COLO668 (cell line): ENCODE measurements around the gene PAX5.

Experiments used
- DNase-seq: peaks from one replicate; lab custom pipeline; 2025; ENCODE audit not compliant: unreplicated experiment; lab: John Stamatoyannopoulos, UW

The PAX5 gene

GRCh38 chr9:36962691-36963090 is 71.4 kb downstream of the PAX5 start:
- no peak for DNase-seq

GRCh38 chr9:36961561-36962325 is 72.3 kb downstream of the PAX5 start:
- no peak for DNase-seq

- DNase-seq, result no peak
Measured at GRCh38 chr9:36961051-36961450, 73.0 kb downstream of the PAX5 start.

- no peak for DNase-seq
Measured at GRCh38 chr9:36960575-36960955, 73.5 kb downstream of the PAX5 start.

- no peak for DNase-seq
Measured at GRCh38 chr9:36959681-36960574, 74.1 kb downstream of the PAX5 start.

- no peak for DNase-seq
Measured at GRCh38 chr9:36956908-36957307, 77.2 kb downstream of the PAX5 start.

GRCh38 chr9:36950389-36950788 is 83.7 kb downstream of the PAX5 start:
- no peak for DNase-seq

- DNase-seq, result no peak
Measured at GRCh38 chr9:36949466-36949865, 84.6 kb downstream of the PAX5 start.

DNA sequence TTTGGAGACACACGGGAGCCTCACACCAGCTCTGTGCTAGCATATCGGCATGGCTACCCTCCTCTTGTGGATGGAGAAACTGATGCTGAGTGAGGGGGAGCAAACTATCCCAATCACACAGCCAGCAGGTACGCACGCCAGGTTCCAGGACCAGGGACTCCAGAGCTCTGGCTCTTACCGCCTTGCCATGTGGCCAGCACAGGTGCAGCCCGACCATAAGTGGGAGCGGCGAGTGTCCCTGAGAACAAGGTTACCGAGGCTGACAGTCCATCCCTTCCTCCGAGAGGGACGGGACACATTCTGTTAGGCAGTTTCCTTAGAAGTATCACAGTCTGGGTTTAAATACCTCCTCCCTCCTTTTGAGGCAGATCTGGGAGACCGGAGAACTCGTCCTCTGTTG is 86.0 kb downstream of the PAX5 start:
- DNase-seq, result no peak

- DNase-seq, result no peak
Measured at GRCh38 chr9:36946653-36947052, 87.4 kb downstream of the PAX5 start.

DNA sequence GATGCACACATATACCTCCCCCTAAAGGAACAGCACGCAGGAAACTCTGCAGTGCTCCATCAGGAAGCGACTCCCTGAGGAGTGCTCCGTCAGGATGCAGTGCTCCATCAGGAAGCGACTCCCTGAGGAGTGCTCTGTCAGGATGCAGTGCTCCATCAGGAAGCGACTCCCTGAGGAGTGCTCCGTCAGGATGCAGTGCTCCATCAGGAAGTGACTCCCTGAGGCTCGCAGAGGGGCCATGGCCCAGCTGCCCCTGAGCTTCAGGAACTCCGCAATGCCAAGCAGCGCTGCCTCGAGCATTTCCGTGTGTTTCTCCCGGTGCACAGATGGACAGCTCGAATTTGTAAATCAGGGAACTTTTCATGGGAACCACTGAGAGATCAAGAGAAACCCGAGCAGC is 88.1 kb downstream of the PAX5 start:
- DNase-seq, result no peak

DNA sequence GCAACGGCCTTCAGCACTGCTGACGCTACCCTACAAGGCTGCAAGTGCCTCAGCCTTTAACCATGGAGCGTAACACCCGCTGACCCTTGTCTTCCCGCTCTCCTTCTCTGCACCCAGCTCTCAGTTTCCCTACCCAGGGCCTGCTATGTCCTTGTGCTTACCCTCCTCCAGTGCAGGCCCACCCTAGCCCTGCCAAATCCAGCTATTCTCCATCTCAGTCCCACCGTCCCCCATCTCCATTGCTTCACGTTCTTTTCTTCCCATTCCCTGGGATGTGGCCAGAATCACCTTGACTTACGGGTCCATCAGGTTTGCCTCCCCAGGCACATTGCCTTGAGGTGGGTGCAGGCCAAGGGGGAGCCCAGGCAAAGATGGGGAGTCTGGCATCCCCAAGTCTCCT is 91.2 kb downstream of the PAX5 start:
- no peak for DNase-seq

- DNase-seq, result no peak
Measured at GRCh38 chr9:36941441-36941840, 92.6 kb downstream of the PAX5 start.

GRCh38 chr9:36940881-36941280 is 93.2 kb downstream of the PAX5 start:
- no peak for DNase-seq

- DNase-seq, result no peak
Measured at GRCh38 chr9:36940500-36940853, 93.6 kb downstream of the PAX5 start.

DNA sequence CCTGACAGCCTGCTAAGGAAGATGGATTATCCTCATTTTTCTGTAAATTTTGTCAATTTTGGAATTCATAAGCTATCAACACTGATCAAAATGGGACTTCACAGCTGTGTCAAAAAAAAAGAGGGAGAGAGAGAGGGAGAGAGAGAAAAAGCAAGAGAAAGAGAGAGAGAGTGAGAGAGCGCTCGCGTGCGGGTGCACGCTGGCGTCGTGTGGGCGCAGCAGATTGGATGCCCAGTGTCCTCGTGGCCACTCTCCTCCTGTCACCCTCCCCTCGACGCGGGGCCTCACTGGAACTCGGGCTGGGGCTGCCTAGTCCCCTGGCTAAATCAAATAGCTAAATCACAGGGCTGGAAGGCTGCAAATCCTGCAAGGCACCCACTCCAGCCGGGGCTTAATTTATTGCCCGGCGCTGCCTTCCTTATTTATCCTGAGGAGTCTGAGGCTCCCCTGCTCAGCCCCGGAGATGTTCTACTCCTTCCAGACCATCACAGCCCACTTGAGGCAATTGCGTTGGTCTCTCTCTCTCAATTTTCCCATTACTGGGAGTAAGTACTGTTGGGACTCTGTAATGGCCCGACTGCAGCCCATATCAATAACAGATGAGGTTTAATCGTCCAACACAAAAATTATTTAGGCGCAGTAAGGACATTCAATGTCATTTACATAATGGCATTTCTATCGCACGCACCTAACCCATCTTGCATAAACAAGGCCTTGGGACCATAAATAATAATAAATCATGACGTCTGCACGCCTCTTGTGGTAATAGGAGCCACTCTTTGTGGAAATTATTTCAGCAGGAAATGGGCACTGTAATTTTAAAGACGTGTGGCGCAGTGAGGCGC is 94.2 kb downstream of the PAX5 start:
- DNase-seq, result no peak

- no peak for DNase-seq
Measured at GRCh38 chr9:36939214-36939613, 94.9 kb downstream of the PAX5 start.

DNA sequence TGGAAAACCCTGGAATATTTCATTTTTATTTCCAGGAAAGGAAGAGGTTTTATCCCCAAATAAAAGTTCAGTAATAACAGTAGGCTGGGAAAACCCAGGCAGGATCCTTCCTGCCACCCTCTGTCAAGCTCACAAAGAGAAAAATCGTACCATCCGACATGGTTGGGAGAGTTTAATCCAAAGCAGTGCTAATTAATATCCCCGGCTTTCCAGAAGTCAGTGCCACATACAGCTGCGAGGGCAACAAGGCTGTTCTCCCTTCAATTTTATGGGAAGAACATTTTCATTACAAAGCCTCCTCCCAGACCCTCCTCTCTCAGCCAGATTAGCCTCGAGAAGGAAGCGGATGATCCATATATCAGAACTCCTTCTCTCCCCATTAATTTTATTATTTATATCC is 95.5 kb downstream of the PAX5 start:
- no peak for DNase-seq

- no peak for DNase-seq
Measured at GRCh38 chr9:36937951-36938350, 96.1 kb downstream of the PAX5 start.

- no peak for DNase-seq
Measured at GRCh38 chr9:36937346-36937745, 96.7 kb downstream of the PAX5 start.

DNA sequence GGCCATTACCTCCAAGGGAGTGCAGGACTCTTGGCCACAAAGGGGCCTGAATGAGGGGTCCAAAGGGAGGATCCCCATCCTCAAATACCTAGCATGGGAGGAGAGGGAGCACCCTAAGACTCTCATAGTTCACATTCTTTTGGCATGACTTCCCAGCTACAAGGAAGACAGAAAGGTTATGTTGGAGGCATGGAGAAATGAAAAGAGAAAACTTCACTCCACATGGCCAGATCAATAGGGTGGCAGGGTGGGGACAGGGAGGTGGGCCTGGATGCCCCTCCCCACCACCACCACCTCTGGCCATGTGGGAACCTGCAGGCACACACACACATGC is 97.6 kb downstream of the PAX5 start:
- no peak for DNase-seq
